GM10248 (cell line): ENCODE results near the gene CRYL1.

ENCODE experiments used
- CTCF ChIA-PET: fragments of 300-600 bp; sonication (Branson Sonifier 250); formaldehyde crosslinking; extraction: SDS; loops from one replicate; lab custom pipeline; 2021; ENCODE audit warnings: antibody characterized with exemption; lab: Yijun Ruan, JAX
- POLR2A ChIA-PET: fragments of 350-650 bp; sonication (Branson Sonifier 250); formaldehyde crosslinking; extraction: SDS; loops from one replicate; lab custom pipeline; 2020; ENCODE audit warnings: antibody characterized with exemption; lab: Yijun Ruan, JAX
- DNase-seq: peaks from one replicate; pipeline ENCODE4 v3.0.0; 2012; ENCODE audit errors: extremely low spot score
- CTCF ChIP-seq: IDR thresholded peaks from 2 replicates; pipeline ENCODE4 v1.5.1; 2012; ENCODE audit warnings: mild to moderate bottlenecking, low read depth; ENCODE audit errors: extremely low read depth, missing control alignments, control extremely low read depth

Gene CRYL1

GRCh38 chr13:20389696-20390525 is 135.7 kb downstream of the CRYL1 start:
- POLR2A ChIA-PET, result no interaction called here
- TF ChIP-seq CTCF, result no peak
- DNase-seq, result no peak
- CTCF ChIA-PET, result no interaction called here

- no peak for DNase-seq
- no peak for TF ChIP-seq CTCF
- CTCF ChIA-PET, result interaction anchor here (1.2 kb wide), 1 partner anchor 36 kb away, joined by 3 read pairs; no protein-coding TSS in a partner anchor
- POLR2A ChIA-PET, result no interaction called here
Measured at GRCh38 chr13:20388184-20388583, 137.5 kb downstream of the CRYL1 start.

- TF ChIP-seq CTCF, result no peak
- no peak for DNase-seq
- ChIA-PET CTCF (interaction anchor here (1.2 kb wide), 1 partner anchor 37 kb away, joined by 3 read pairs; no protein-coding TSS in a partner anchor), POLR2A (no interaction called here)
Measured at GRCh38 chr13:20387441-20387971, 138.2 kb downstream of the CRYL1 start.

GRCh38 chr13:20387006-20387405 is 138.7 kb downstream of the CRYL1 start:
- DNase-seq, result no peak
- ChIA-PET POLR2A (no interaction called here), CTCF (interaction anchor here (1.2 to 1.3 kb wide), 2 partner anchors 24 to 37 kb away, joined by 3 read pairs; no protein-coding TSS in a partner anchor)
- TF ChIP-seq CTCF, result no peak

- ChIA-PET CTCF (interaction anchor here (1.3 kb wide), 2 partner anchors 10 to 13 kb away, joined by 3 to 4 read pairs; no protein-coding TSS in a partner anchor), POLR2A (no interaction called here)
- no peak for DNase-seq
- no peak for TF ChIP-seq CTCF
Measured at GRCh38 chr13:20383058-20383457, 142.6 kb downstream of the CRYL1 start.

GRCh38 chr13:20381401-20381800 is 144.3 kb downstream of the CRYL1 start:
- ChIA-PET POLR2A (no interaction called here), CTCF (interaction anchor here (0.9 kb wide), 1 partner anchor 64 kb away, joined by 3 read pairs; no protein-coding TSS in a partner anchor)
- DNase-seq, result no peak
- TF ChIP-seq CTCF, result no peak
